Spleen (tissue), 11 donors: Measurements from ENCODE around the gene CSTPP1. TPM values are rescaled to one million over a fixed set of nuclear protein-coding genes. Genes with fewer than 3 reads are reported as not detected.

Experiments
- DNase-seq: peaks from one replicate; pipeline ENCODE4 v3.0.0-alpha.2; 2020
- H3K27ac ChIP-seq, 8 donors: fragments of 200-600 bp; sonication (generic) in 7 of 8; 1 replicate in 4 of 8; 2 replicates in 4 of 8; pipeline versions ENCODE4 v1.5.0 to v1.8.0; 2016 to 2021; ENCODE audit warnings: inconsistent platforms in 4 of 8, mild to moderate bottlenecking in 4 of 8, moderate library complexity in 1 of 8
- H3K27me3 ChIP-seq, 7 donors: fragments of 200-600 bp; sonication (generic) in 6 of 7; replicated peaks in 1 of 7; 1 replicate in 4 of 7; 2 replicates in 3 of 7; pipeline versions ENCODE4 v1.5.0 to v1.8.0; 2016 to 2021; ENCODE audit warnings: inconsistent platforms in 3 of 7, mild to moderate bottlenecking in 1 of 7
- H3K36me3 ChIP-seq, 6 donors: fragments of 200-600 bp; sonication (generic) in 5 of 6; 1 replicate in 4 of 6; 2 replicates in 2 of 6; pipeline versions ENCODE4 v1.5.0 to v1.8.0; 2016 to 2021; ENCODE audit warnings: inconsistent platforms in 2 of 6
- H3K4me1 ChIP-seq, 6 donors: fragments of 200-600 bp; sonication (generic) in 5 of 6; 1 replicate in 3 of 6; 2 replicates in 3 of 6; pipeline versions ENCODE4 v1.5.0 to v1.8.0; 2016 to 2021; ENCODE audit warnings: inconsistent platforms in 3 of 6
- H3K4me3 ChIP-seq, 8 donors: fragments of 200-600 bp; sonication (generic) in 7 of 8; 1 replicate in 4 of 8; 2 replicates in 4 of 8; pipeline versions ENCODE4 v1.5.0 to v1.8.0; 2016 to 2021; ENCODE audit warnings: inconsistent platforms in 4 of 8, mild to moderate bottlenecking in 4 of 8, moderate library complexity in 2 of 8
- H3K9me3 ChIP-seq, 8 donors: fragments of 200-600 bp; sonication (generic) in 7 of 8; 1 replicate in 4 of 8; 2 replicates in 4 of 8; pipeline versions ENCODE4 v1.5.0 to v1.8.0; 2016 to 2021; ENCODE audit warnings: inconsistent platforms in 4 of 8
- POLR2A ChIP-seq, 3 donors: fragments of 450-650 bp; IDR thresholded peaks; one replicate each; pipeline ENCODE4 v1.5.1; 2017; ENCODE audit warnings: antibody characterized with exemption in 3 of 3, mild to moderate bottlenecking in 1 of 3
- POLR2AphosphoS5 ChIP-seq, 3 donors: sonication (generic); formaldehyde crosslinking; IDR thresholded peaks; one replicate each; pipeline ENCODE4 v1.5.1; 2017; ENCODE audit warnings: antibody characterized with exemption in 3 of 3
- WGBS, 5 donors: extraction: QIAGEN DNeasy Blood & Tissue Kit in 3 of 5; methylation state at CpG; one replicate each; pipeline versions ENCODE4 v1.1.5 to v1.1.7; 2013 to 2018; 5-methylcytosine and 5-hydroxymethylcytosine counted together
- intact Hi-C: fragments of 100-400 bp; cut with DNase I; formaldehyde crosslinking; loops from one replicate; pipeline ENCODE4 v1.15.0; 2023; ENCODE audit warnings: low total_unique reads
- polyA plus RNA-seq, 3 donors: library from polyadenylated mRNA; stranded (reverse); fragments of 200-250 nt; gene quantifications; one replicate each; pipeline ENCODE4 v1.2.1, GENCODE V29; 2013
- total RNA-seq, 7 donors: library from RNA; depleted of rRNA in 3 of 7; stranded (reverse); fragments of >200 nt in 3 of 7; fragmentation: NEBNext Ultra II Directional in 4 of 7; extraction: Animal tissue kit (Norgen Biotek cat#: 25700) in 4 of 7; gene quantifications; one replicate each; pipeline versions ENCODE4 v1.1.0 to v1.2.1, GENCODE V29; 2016 to 2021
- TF ChIP-seq, protein P1 (sequence below), 11 experiments: fragments of 200-600 bp in 7 of 11; fragments of 450-650 bp in 4 of 11; sonication (generic) in 4 of 11; IDR thresholded peaks in 8 of 11; conservative IDR thresholded peaks in 3 of 11; 1 replicate in 7 of 11; 2 replicates in 4 of 11; pipeline versions ENCODE4 v1.4.0 to v1.8.0; 2016 to 2021; ENCODE audit warnings: antibody characterized with exemption in 11 of 11, inconsistent platforms in 4 of 11, mild to moderate bottlenecking in 1 of 11
- donor health status: healthy with polysubstance abuse.
- donor health status: DM: no; HTN: no; CAD: no; lungs with moderate emphysema.
- donor health status: DM: no; HTN: no; CAD: no.
- donor health status: Bipolar disorder and iron deficiency.
- donor health status: healthy.
- donor health status: DM: no; HTN: no; CAD: no.
- donor health status: DM: yes; HTN: yes; CAD: no.

CSTPP1 gene
- total and polyA plus RNA-seq, 10 donors, result 8.6 to 23.0 (median 14.4) TPM

DNA sequence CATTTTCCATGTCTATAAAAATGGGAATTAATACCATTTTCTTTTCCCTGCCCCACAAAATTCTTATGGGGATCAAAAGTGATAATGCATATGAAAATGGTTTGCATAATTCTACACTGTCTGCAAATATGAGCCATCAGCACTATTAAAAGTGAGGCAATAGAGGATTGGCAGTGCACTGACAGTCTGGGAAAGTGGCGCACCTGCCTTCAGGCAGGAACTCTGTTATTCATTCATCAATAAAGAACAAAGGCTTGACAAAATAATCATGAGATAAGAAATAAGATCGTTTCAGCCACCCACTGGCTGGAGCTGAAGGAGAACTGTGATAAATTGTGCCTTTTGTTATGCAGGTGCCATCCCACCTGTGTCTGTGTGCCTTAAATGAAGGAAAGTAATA lies 190.7 kb downstream of the CSTPP1 start:
- DNase-seq, result no peak
- no peak overlapping the region for H3K27ac ChIP-seq
- H3K9me3 ChIP-seq, result no peaks in the 10 kb centered on the region
- WGBS, 5 donors, result 76 to 89% (median 81%) methylated on average over 2 of the region's 2 CpGs
- intact Hi-C loops, result no loop called here
- no peak for TF ChIP-seq POLR2AphosphoS5 (IDR thresholded peaks at IDR 0.05)
- TF ChIP-seq, protein P1, sequence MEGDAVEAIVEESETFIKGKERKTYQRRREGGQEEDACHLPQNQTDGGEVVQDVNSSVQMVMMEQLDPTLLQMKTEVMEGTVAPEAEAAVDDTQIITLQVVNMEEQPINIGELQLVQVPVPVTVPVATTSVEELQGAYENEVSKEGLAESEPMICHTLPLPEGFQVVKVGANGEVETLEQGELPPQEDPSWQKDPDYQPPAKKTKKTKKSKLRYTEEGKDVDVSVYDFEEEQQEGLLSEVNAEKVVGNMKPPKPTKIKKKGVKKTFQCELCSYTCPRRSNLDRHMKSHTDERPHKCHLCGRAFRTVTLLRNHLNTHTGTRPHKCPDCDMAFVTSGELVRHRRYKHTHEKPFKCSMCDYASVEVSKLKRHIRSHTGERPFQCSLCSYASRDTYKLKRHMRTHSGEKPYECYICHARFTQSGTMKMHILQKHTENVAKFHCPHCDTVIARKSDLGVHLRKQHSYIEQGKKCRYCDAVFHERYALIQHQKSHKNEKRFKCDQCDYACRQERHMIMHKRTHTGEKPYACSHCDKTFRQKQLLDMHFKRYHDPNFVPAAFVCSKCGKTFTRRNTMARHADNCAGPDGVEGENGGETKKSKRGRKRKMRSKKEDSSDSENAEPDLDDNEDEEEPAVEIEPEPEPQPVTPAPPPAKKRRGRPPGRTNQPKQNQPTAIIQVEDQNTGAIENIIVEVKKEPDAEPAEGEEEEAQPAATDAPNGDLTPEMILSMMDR (IDR thresholded peaks at IDR 0.05 in 8 of 11, conservative IDR thresholded peaks at IDR 0.05 in 3 of 11), result no peak
- no peak for TF ChIP-seq POLR2A (IDR thresholded peaks at IDR 0.05)
- H3K27me3 ChIP-seq, result no peaks in the 10 kb centered on the region
- no peak overlapping the region for H3K4me3 ChIP-seq
- H3K36me3 ChIP-seq, result no peaks in the 10 kb centered on the region
- no peaks in the 10 kb centered on the region for H3K4me1 ChIP-seq

DNA sequence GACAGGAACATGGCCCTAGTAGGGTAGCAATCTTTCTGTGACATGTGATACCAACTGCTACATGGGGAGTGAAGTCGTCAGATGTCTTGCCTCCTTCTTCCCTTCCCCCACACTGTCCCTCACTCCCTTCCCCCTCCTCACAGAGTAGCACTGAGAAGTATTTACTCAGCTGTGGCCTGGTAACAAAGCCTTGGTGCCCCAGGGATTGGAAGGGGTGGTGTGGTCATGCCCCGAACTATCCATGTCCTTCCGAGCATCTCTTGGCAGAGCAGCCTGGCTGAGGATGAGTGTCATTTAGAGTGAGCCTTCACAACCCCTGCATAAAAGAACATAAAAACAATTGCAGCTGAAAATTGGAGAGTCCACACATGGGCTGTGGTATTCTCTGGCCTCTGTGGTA lies 194.0 kb downstream of the CSTPP1 start:
- WGBS, 5 donors, result 79 to 93% (median 89%) methylated on average over 3 of the region's 3 CpGs
- no peak overlapping the region for H3K27ac ChIP-seq
- H3K27me3 ChIP-seq, result no peaks in the 10 kb centered on the region
- no peaks in the 10 kb centered on the region for H3K36me3 ChIP-seq
- DNase-seq, result no peak
- H3K4me3 ChIP-seq, result no peak overlapping the region
- TF ChIP-seq, protein P1 (IDR thresholded peaks at IDR 0.05 in 8 of 11, conservative IDR thresholded peaks at IDR 0.05 in 3 of 11), result no peak
- TF ChIP-seq POLR2AphosphoS5 (IDR thresholded peaks at IDR 0.05) (no peak), POLR2A (IDR thresholded peaks at IDR 0.05) (no peak)
- H3K4me1 ChIP-seq, result no peaks in the 10 kb centered on the region
- H3K9me3 ChIP-seq, result no peaks in the 10 kb centered on the region
- intact Hi-C loops, result no loop called here

GRCh38 chr11:47131136-47131535 lies 194.6 kb downstream of the CSTPP1 start:
- H3K4me3 ChIP-seq, result no peak overlapping the region
- no peak for DNase-seq
- TF ChIP-seq POLR2AphosphoS5 (IDR thresholded peaks at IDR 0.05) (no peak), POLR2A (IDR thresholded peaks at IDR 0.05) (no peak)
- TF ChIP-seq, protein P1 (IDR thresholded peaks at IDR 0.05 in 8 of 11, conservative IDR thresholded peaks at IDR 0.05 in 3 of 11), result no peak
- no peaks in the 10 kb centered on the region for H3K9me3 ChIP-seq
- H3K27ac ChIP-seq, result no peak overlapping the region
- H3K36me3 ChIP-seq, result no peaks in the 10 kb centered on the region
- no peaks in the 10 kb centered on the region for H3K4me1 ChIP-seq
- WGBS, 5 donors, result 66 to 98% (median 87%) methylated on average over 2 of the region's 2 CpGs
- intact Hi-C loops, result no loop called here
- H3K27me3 ChIP-seq, result no peaks in the 10 kb centered on the region

DNA sequence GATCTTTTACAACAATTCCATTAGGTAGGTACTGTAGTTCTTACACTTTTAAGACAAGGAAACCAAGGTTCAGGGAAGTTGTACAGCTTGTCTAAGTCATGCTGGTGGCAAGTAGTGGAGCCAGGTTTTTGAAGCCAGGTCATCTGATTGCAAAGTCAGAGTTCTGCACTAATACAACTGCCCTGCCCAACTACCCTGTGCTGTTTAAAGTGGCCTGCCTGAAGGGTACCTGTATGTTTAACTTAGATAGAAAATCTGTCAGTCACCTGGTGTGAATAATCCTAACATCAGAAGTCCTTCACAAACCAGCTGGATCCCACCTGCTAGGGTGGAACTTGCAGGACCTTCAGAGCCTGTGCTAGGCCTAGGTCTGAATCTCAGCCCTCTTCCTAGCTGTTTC lies 195.9 kb downstream of the CSTPP1 start:
- DNase-seq, result no peak
- no peaks in the 10 kb centered on the region for H3K27me3 ChIP-seq
- intact Hi-C loops, result no loop called here
- TF ChIP-seq, protein P1 (IDR thresholded peaks at IDR 0.05 in 8 of 11, conservative IDR thresholded peaks at IDR 0.05 in 3 of 11), result no peak
- TF ChIP-seq POLR2A (IDR thresholded peaks at IDR 0.05) (no peak), POLR2AphosphoS5 (IDR thresholded peaks at IDR 0.05) (no peak)
- no peak overlapping the region for H3K4me3 ChIP-seq
- no peaks in the 10 kb centered on the region for H3K4me1 ChIP-seq
- peaks cover 0 to 8% (median 3%) of the 10 kb centered on the region in 6 donors for H3K36me3 ChIP-seq
- no peak overlapping the region for H3K27ac ChIP-seq
- no peaks in the 10 kb centered on the region for H3K9me3 ChIP-seq
